GM23338 (cell line): ENCODE results near the gene SETBP1. TPM values are rescaled to one million over a fixed set of nuclear protein-coding genes. Genes with fewer than 3 reads are reported as not detected.

Source experiments
- ATAC-seq: fragments of 200-7000 bp; cut with Tn5 transposase; 3 replicates; pipeline ENCODE4 v1.9.1; 2020
- DNase-seq: peaks from one replicate; pipeline ENCODE4 v3.0.0-alpha.2; 2015; ENCODE audit warnings: low spot score
- H2AFZ ChIP-seq: fragments of 200-600 bp; sonication (generic); 2 replicates; pipeline ENCODE4 v1.8.0; 2016; ENCODE audit warnings: antibody characterized with exemption, mild to moderate bottlenecking, moderate library complexity
- H3F3A ChIP-seq: fragments of 200-600 bp; sonication (generic); replicated peaks from 2 replicates; pipeline ENCODE4 v1.8.0; 2017; ENCODE audit warnings: antibody characterized with exemption, mixed run types, low read depth
- H3K27ac ChIP-seq: fragments of 200-600 bp; sonication (generic); 2 replicates; pipeline ENCODE4 v1.6.1; 2016; ENCODE audit warnings: low read depth
- H3K27me3 ChIP-seq: fragments of 200-600 bp; sonication (generic); 2 replicates; pipeline ENCODE4 v1.8.0; 2016; ENCODE audit warnings: mild to moderate bottlenecking, mixed run types, moderate library complexity; ENCODE audit not compliant: insufficient read depth
- H3K36me3 ChIP-seq: fragments of 200-600 bp; sonication (generic); 2 replicates; pipeline ENCODE4 v1.8.0; 2016; ENCODE audit warnings: mild to moderate bottlenecking; ENCODE audit not compliant: insufficient read depth
- H3K4me1 ChIP-seq: fragments of 200-600 bp; sonication (generic); 2 replicates; pipeline ENCODE4 v1.8.0; 2016; ENCODE audit warnings: mild to moderate bottlenecking, moderate library complexity; ENCODE audit not compliant: insufficient read depth
- H3K4me2 ChIP-seq: fragments of 200-600 bp; sonication (generic); 2 replicates; pipeline ENCODE4 v1.7.1; 2017; ENCODE audit warnings: mixed run types
- H3K4me3 ChIP-seq: fragments of 200-600 bp; sonication (generic); 2 replicates; pipeline ENCODE4 v1.6.1; 2016; ENCODE audit warnings: mixed run types
- H3K79me2 ChIP-seq: fragments of 200-600 bp; sonication (generic); replicated peaks from 2 replicates; pipeline ENCODE4 v1.8.0; 2017; ENCODE audit warnings: mild to moderate bottlenecking; ENCODE audit not compliant: insufficient read depth
- H3K9me2 ChIP-seq: fragments of 200-600 bp; sonication (generic); 2 replicates; pipeline ENCODE4 v1.8.0; 2017; ENCODE audit not compliant: insufficient read depth
- H4K20me1 ChIP-seq: fragments of 200-600 bp; sonication (generic); replicated peaks from 2 replicates; pipeline ENCODE4 v1.8.0; 2017; ENCODE audit warnings: mild to moderate bottlenecking; ENCODE audit not compliant: insufficient read depth
- H3K27ac Mint-ChIP-seq: 2 replicates; pipeline ENCODE4 v1.8.0; 2020; ENCODE audit warnings: inconsistent platforms, mild to moderate bottlenecking, moderate library complexity, mixed read lengths
- H3K27me3 Mint-ChIP-seq: 3 replicates; pipeline ENCODE4 v1.8.0; 2022; ENCODE audit warnings: low read depth, mild to moderate bottlenecking, moderate library complexity, mixed read lengths, inconsistent platforms; ENCODE audit not compliant: insufficient read depth, poor library complexity
- H3K36me3 Mint-ChIP-seq: 3 replicates; pipeline ENCODE4 v1.8.0; 2021; ENCODE audit warnings: low read depth, mild to moderate bottlenecking, inconsistent platforms, moderate library complexity, mixed read lengths
- H3K4me1 Mint-ChIP-seq: 3 replicates; pipeline ENCODE4 v1.8.0; 2020; ENCODE audit warnings: mild to moderate bottlenecking, inconsistent platforms, mixed read lengths
- H3K4me3 Mint-ChIP-seq: 3 replicates; pipeline ENCODE4 v1.8.0; 2021; ENCODE audit warnings: moderate library complexity, mild to moderate bottlenecking, inconsistent platforms, mixed read lengths
- H3K9me3 Mint-ChIP-seq: 3 replicates; pipeline ENCODE4 v1.8.0; 2020; ENCODE audit warnings: moderate library complexity, mild to moderate bottlenecking, inconsistent platforms, mixed read lengths
- CREB1 ChIP-seq: fragments of 250-450 bp; sonication (Bioruptor Pico); IDR thresholded peaks from 2 replicates; pipeline ENCODE4 v1.5.0; 2020; ENCODE audit warnings: low read depth, mild to moderate bottlenecking, moderate library complexity
- EZH2 ChIP-seq: fragments of 200-600 bp; sonication (generic); IDR thresholded peaks from one replicate; pipeline ENCODE4 v1.8.0; 2017; ENCODE audit warnings: antibody characterized with exemption, mild to moderate bottlenecking, low read depth; ENCODE audit not compliant: unreplicated experiment
- EZH2phosphoT487 ChIP-seq: fragments of 200-600 bp; sonication (generic); IDR thresholded peaks from one replicate; pipeline ENCODE4 v1.8.1; 2018; ENCODE audit warnings: antibody characterized with exemption; ENCODE audit not compliant: unreplicated experiment
- JUNB ChIP-seq: IDR thresholded peaks from one replicate; pipeline ENCODE4 v1.6.1; 2016; ENCODE audit warnings: antibody characterized with exemption; ENCODE audit not compliant: unreplicated experiment
- NANOG ChIP-seq: IDR thresholded peaks from 2 replicates; pipeline ENCODE4 v1.6.1; 2016; ENCODE audit warnings: antibody characterized with exemption, borderline replicate concordance
- POLR2AphosphoS5 ChIP-seq: IDR thresholded peaks from 2 replicates; pipeline ENCODE4 v1.6.1; 2016; ENCODE audit warnings: antibody characterized with exemption, low read depth
- STAT1 ChIP-seq: IDR thresholded peaks from one replicate; pipeline ENCODE4 v1.6.1; 2016; ENCODE audit warnings: antibody characterized with exemption; ENCODE audit not compliant: unreplicated experiment
- ZNF114 ChIP-seq: fragments of 250-450 bp; sonication (Bioruptor Pico); IDR thresholded peaks from 2 replicates; pipeline ENCODE4 v1.5.0; 2020; ENCODE audit warnings: mild to moderate bottlenecking, moderate library complexity
- ZNF331 ChIP-seq: fragments of 250-450 bp; sonication (Bioruptor Pico); IDR thresholded peaks from 2 replicates; pipeline ENCODE4 v1.5.0; 2020; ENCODE audit warnings: low read depth, mild to moderate bottlenecking, moderate library complexity
- polyA plus RNA-seq: library from polyadenylated mRNA; unstranded; fragments of >200 nt; fragmentation: Nextera tagmentation; extraction: Ambion mirVana; gene quantifications from 2 replicates; pipeline ENCODE4 v1.2.1, GENCODE V29; 2016
- total RNA-seq: library from RNA; depleted of rRNA; stranded (reverse); fragments of >200 nt; shearing (Covaris generic); gene quantifications from 2 replicates; pipeline ENCODE4 v1.2.3, GENCODE V29; 2014
- TF ChIP-seq, protein P1 (sequence below): IDR thresholded peaks from one replicate; pipeline ENCODE4 v1.6.1; 2018; ENCODE audit warnings: antibody characterized with exemption; ENCODE audit not compliant: unreplicated experiment
- TF ChIP-seq, protein P2 (sequence below): fragments of 250-450 bp; sonication (Bioruptor Pico); IDR thresholded peaks from 2 replicates; pipeline ENCODE4 v1.5.0; 2020; ENCODE audit warnings: mild to moderate bottlenecking, moderate library complexity
- TF ChIP-seq, protein P3 (sequence below), 2 experiments: fragments of 200-600 bp in 1 of 2; sonication (generic) in 1 of 2; conservative IDR thresholded peaks; 2 replicates each; pipeline versions ENCODE4 v1.5.1 to v1.6.1; 2016 to 2017; ENCODE audit warnings: antibody characterized with exemption in 2 of 2, low read depth in 2 of 2, mild to moderate bottlenecking in 2 of 2, moderate library complexity in 1 of 2
- TF ChIP-seq, protein P4 (sequence below): IDR thresholded peaks from 2 replicates; pipeline ENCODE4 v1.6.1; 2016; ENCODE audit warnings: antibody characterized with exemption

Gene SETBP1
- total and polyA plus RNA-seq, 2 experiments from 2014 or later: 1.6 to 5.5 TPM

DNA sequence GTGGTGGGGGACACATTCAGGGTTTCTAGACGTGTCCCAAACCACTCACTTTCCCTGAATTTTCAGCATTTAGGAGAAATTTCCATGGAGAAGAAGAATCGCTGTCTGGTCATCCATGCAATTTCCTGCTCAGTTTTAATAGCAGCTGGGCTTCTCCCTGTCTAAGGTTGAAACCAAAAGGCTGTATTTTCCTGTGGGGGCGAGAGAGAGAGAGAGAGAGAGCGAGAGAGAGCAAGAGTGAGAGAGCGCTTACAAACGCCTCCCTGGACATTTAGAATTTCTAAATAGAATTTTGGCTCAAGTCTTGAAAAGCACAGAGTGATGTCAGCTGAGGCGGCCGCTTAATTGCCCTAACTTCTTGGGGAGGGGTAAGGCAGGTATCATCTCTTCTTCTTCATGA, 110.8 kb downstream of the SETBP1 start:
- DNase-seq: no peak
- Mint-ChIP-seq H3K36me3 (no peaks in the 10 kb centered on the region), H3K27ac (no peak overlapping the region), H3K27me3 (peaks cover 6% of the 10 kb centered on the region), H3K4me3 (no peak overlapping the region), H3K4me1 (peaks cover 22% of the 10 kb centered on the region), H3K9me3 (no peaks in the 10 kb centered on the region)
- H3K36me3 ChIP-seq: no peaks in the 10 kb centered on the region
- H2AFZ ChIP-seq: no peak overlapping the region
- H3K4me1 ChIP-seq: peaks cover 8% of the 10 kb centered on the region; the same call in 1 of the 2 replicates
- H3F3A ChIP-seq: no peaks in the 10 kb centered on the region
- H3K9me2 ChIP-seq: no peaks in the 10 kb centered on the region
- no peak overlapping the region for H3K27ac ChIP-seq
- TF ChIP-seq EZH2phosphoT487 (no peak), ZNF114 (CRISPR knock-in tag) (no peak), NANOG (no peak), EZH2 (no peak), ZNF331 (CRISPR knock-in tag) (no peak), CREB1 (no peak), JUNB (no peak), POLR2AphosphoS5 (no peak), STAT1 (no peak)
- TF ChIP-seq, protein P1, sequence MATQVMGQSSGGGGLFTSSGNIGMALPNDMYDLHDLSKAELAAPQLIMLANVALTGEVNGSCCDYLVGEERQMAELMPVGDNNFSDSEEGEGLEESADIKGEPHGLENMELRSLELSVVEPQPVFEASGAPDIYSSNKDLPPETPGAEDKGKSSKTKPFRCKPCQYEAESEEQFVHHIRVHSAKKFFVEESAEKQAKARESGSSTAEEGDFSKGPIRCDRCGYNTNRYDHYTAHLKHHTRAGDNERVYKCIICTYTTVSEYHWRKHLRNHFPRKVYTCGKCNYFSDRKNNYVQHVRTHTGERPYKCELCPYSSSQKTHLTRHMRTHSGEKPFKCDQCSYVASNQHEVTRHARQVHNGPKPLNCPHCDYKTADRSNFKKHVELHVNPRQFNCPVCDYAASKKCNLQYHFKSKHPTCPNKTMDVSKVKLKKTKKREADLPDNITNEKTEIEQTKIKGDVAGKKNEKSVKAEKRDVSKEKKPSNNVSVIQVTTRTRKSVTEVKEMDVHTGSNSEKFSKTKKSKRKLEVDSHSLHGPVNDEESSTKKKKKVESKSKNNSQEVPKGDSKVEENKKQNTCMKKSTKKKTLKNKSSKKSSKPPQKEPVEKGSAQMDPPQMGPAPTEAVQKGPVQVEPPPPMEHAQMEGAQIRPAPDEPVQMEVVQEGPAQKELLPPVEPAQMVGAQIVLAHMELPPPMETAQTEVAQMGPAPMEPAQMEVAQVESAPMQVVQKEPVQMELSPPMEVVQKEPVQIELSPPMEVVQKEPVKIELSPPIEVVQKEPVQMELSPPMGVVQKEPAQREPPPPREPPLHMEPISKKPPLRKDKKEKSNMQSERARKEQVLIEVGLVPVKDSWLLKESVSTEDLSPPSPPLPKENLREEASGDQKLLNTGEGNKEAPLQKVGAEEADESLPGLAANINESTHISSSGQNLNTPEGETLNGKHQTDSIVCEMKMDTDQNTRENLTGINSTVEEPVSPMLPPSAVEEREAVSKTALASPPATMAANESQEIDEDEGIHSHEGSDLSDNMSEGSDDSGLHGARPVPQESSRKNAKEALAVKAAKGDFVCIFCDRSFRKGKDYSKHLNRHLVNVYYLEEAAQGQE: no peak
- TF ChIP-seq, protein P2, sequence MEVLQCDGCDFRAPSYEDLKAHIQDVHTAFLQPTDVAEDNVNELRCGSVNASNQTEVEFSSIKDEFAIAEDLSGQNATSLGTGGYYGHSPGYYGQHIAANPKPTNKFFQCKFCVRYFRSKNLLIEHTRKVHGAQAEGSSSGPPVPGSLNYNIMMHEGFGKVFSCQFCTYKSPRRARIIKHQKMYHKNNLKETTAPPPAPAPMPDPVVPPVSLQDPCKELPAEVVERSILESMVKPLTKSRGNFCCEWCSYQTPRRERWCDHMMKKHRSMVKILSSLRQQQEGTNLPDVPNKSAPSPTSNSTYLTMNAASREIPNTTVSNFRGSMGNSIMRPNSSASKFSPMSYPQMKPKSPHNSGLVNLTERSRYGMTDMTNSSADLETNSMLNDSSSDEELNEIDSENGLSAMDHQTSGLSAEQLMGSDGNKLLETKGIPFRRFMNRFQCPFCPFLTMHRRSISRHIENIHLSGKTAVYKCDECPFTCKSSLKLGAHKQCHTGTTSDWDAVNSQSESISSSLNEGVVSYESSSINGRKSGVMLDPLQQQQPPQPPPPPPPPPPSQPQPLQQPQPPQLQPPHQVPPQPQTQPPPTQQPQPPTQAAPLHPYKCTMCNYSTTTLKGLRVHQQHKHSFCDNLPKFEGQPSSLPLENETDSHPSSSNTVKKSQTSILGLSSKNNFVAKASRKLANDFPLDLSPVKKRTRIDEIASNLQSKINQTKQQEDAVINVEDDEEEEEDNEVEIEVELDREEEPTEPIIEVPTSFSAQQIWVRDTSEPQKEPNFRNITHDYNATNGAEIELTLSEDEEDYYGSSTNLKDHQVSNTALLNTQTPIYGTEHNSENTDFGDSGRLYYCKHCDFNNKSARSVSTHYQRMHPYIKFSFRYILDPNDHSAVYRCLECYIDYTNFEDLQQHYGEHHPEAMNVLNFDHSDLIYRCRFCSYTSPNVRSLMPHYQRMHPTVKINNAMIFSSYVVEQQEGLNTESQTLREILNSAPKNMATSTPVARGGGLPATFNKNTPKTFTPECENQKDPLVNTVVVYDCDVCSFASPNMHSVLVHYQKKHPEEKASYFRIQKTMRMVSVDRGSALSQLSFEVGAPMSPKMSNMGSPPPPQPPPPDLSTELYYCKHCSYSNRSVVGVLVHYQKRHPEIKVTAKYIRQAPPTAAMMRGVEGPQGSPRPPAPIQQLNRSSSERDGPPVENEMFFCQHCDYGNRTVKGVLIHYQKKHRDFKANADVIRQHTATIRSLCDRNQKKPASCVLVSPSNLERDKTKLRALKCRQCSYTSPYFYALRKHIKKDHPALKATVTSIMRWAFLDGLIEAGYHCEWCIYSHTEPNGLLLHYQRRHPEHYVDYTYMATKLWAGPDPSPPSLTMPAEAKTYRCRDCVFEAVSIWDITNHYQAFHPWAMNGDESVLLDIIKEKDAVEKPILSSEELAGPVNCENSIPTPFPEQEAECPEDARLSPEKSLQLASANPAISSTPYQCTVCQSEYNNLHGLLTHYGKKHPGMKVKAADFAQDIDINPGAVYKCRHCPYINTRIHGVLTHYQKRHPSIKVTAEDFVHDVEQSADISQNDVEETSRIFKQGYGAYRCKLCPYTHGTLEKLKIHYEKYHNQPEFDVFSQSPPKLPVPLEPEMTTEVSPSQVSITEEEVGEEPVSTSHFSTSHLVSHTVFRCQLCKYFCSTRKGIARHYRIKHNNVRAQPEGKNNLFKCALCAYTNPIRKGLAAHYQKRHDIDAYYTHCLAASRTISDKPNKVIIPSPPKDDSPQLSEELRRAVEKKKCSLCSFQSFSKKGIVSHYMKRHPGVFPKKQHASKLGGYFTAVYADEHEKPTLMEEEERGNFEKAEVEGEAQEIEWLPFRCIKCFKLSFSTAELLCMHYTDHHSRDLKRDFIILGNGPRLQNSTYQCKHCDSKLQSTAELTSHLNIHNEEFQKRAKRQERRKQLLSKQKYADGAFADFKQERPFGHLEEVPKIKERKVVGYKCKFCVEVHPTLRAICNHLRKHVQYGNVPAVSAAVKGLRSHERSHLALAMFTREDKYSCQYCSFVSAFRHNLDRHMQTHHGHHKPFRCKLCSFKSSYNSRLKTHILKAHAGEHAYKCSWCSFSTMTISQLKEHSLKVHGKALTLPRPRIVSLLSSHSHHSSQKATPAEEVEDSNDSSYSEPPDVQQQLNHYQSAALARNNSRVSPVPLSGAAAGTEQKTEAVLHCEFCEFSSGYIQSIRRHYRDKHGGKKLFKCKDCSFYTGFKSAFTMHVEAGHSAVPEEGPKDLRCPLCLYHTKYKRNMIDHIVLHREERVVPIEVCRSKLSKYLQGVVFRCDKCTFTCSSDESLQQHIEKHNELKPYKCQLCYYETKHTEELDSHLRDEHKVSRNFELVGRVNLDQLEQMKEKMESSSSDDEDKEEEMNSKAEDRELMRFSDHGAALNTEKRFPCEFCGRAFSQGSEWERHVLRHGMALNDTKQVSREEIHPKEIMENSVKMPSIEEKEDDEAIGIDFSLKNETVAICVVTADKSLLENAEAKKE (CRISPR knock-in tag): no peak
- TF ChIP-seq, protein P3, sequence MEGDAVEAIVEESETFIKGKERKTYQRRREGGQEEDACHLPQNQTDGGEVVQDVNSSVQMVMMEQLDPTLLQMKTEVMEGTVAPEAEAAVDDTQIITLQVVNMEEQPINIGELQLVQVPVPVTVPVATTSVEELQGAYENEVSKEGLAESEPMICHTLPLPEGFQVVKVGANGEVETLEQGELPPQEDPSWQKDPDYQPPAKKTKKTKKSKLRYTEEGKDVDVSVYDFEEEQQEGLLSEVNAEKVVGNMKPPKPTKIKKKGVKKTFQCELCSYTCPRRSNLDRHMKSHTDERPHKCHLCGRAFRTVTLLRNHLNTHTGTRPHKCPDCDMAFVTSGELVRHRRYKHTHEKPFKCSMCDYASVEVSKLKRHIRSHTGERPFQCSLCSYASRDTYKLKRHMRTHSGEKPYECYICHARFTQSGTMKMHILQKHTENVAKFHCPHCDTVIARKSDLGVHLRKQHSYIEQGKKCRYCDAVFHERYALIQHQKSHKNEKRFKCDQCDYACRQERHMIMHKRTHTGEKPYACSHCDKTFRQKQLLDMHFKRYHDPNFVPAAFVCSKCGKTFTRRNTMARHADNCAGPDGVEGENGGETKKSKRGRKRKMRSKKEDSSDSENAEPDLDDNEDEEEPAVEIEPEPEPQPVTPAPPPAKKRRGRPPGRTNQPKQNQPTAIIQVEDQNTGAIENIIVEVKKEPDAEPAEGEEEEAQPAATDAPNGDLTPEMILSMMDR (conservative IDR thresholded peaks at IDR 0.05; ENCODE audit: low read depth in 2 of 2): no peak
- TF ChIP-seq, protein P4, sequence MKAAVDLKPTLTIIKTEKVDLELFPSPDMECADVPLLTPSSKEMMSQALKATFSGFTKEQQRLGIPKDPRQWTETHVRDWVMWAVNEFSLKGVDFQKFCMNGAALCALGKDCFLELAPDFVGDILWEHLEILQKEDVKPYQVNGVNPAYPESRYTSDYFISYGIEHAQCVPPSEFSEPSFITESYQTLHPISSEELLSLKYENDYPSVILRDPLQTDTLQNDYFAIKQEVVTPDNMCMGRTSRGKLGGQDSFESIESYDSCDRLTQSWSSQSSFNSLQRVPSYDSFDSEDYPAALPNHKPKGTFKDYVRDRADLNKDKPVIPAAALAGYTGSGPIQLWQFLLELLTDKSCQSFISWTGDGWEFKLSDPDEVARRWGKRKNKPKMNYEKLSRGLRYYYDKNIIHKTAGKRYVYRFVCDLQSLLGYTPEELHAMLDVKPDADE: no peak
- H3K4me3 ChIP-seq: no peak overlapping the region
- ATAC-seq: no peak
- no peaks in the 10 kb centered on the region for H3K79me2 ChIP-seq
- no peaks in the 10 kb centered on the region for H4K20me1 ChIP-seq
- no peak overlapping the region for H3K4me2 ChIP-seq
- no peaks in the 10 kb centered on the region for H3K27me3 ChIP-seq
